HCT116 (cell line): ENCODE data around the gene FGB. TPM values are rescaled to one million over a fixed set of nuclear protein-coding genes. Genes with fewer than 3 reads are reported as not detected.

Experiments used
- ATAC-seq: fragments of 200-7000 bp; cut with Tn5 transposase; 2 replicates; pipeline ENCODE4 v1.9.1; 2020; ENCODE audit warnings: mild to moderate bottlenecking, moderate library complexity
- BruUV-seq: library from RNA; stranded (reverse); fragments of 400-500 nt; replicated peaks from 2 replicates; lab custom pipeline; 2021; lab: Mats Ljungman, UMichigan
- CTCF ChIA-PET: fragments of 300-600 bp; sonication (Branson Sonifier 250); formaldehyde crosslinking; loops from one replicate; lab custom pipeline; 2021; ENCODE audit warnings: antibody characterized with exemption; lab: Charles Lee
- POLR2A ChIA-PET: fragments of 300-600, 350-600 bp; sonication (Branson Sonifier 250); formaldehyde crosslinking; loops from one replicate; lab custom pipeline; 2021; ENCODE audit warnings: antibody characterized with exemption; lab: Charles Lee
- RAD21 ChIA-PET, 2 experiments: fragments of 300-600 bp; sonication (Branson Sonifier 250); formaldehyde crosslinking; loops; one replicate each; lab custom pipeline; 2023; ENCODE audit warnings: low total read pairs in 2 of 2; ENCODE audit not compliant: uncharacterized antibody in 2 of 2, unreplicated experiment in 2 of 2, low non-redundant PET in 1 of 2; lab: Charles Lee
- DNase-seq: peaks from one replicate; pipeline ENCODE4 v3.0.0-alpha.2; 2010; ENCODE audit warnings: low read depth, low spot score
- H2AFZ ChIP-seq: fragments of 200-600 bp; shearing (Covaris generic), sonication (generic); 2 replicates; pipeline ENCODE4 v1.6.1; 2017; ENCODE audit warnings: low read depth, mixed run types, mixed read lengths, antibody characterized with exemption, low read length; ENCODE audit not compliant: poor library complexity, severe bottlenecking
- H3K27ac ChIP-seq: 2 replicates; pipeline ENCODE4 v1.5.1; 2012; ENCODE audit warnings: low read depth, low read length
- H3K27me3 ChIP-seq: fragments of 200-600 bp; sonication (generic); 2 replicates; pipeline ENCODE4 v1.6.1; 2016; ENCODE audit warnings: mixed run types, low read length, mixed read lengths; ENCODE audit not compliant: insufficient read depth
- H3K36me3 ChIP-seq, 2 experiments: fragments of 200-500 bp in 1 of 2; fragments of 200-600 bp in 1 of 2; sonication (Bioruptor generic) in 1 of 2; sonication (generic) in 1 of 2; 2 replicates each; pipeline versions ENCODE4 v1.5.1 to v1.6.1; 2014 to 2016; ENCODE audit warnings: low read length in 2 of 2, inconsistent platforms in 1 of 2, mixed read lengths in 1 of 2, mixed run types in 1 of 2; ENCODE audit not compliant: insufficient read depth in 2 of 2, control insufficient read depth in 1 of 2
- H3K4me1 ChIP-seq, 2 experiments: fragments of 200-600 bp in 1 of 2; sonication (generic) in 1 of 2; 2 replicates each; pipeline versions ENCODE4 v1.5.1 to v1.6.1; 2012 to 2017; ENCODE audit warnings: low read length in 2 of 2, inconsistent platforms in 1 of 2, mild to moderate bottlenecking in 1 of 2, mixed read lengths in 1 of 2, mixed run types in 1 of 2, moderate library complexity in 1 of 2; ENCODE audit not compliant: insufficient read depth in 2 of 2, control insufficient read depth in 1 of 2
- H3K4me2 ChIP-seq: fragments of 200-600 bp; sonication (generic); 2 replicates; pipeline ENCODE4 v1.6.1; 2017; ENCODE audit warnings: mixed run types, low read length, mixed read lengths
- H3K4me3 ChIP-seq, 2 experiments: fragments of 200-600 bp in 1 of 2; sonication (generic) in 1 of 2; replicated peaks in 1 of 2; 2 replicates each; pipeline ENCODE4 v1.5.1; 2011 to 2016; ENCODE audit warnings: low read length in 2 of 2, control low read depth in 1 of 2, low read depth in 1 of 2, mild to moderate bottlenecking in 1 of 2, mixed read lengths in 1 of 2, mixed run types in 1 of 2
- H3K79me2 ChIP-seq: fragments of 200-600 bp; sonication (generic); 2 replicates; pipeline ENCODE4 v1.6.1; 2017; ENCODE audit warnings: mild to moderate bottlenecking, mixed run types, low read length, moderate library complexity, mixed read lengths; ENCODE audit not compliant: insufficient read depth
- H3K9ac ChIP-seq: fragments of 200-600 bp; sonication (generic); 2 replicates; pipeline ENCODE4 v1.6.1; 2016; ENCODE audit warnings: low read length, mixed read lengths
- H3K9me2 ChIP-seq: fragments of 200-600 bp; sonication (generic), shearing (Covaris generic); 2 replicates; pipeline ENCODE4 v1.6.1; 2017; ENCODE audit warnings: mixed run types, mild to moderate bottlenecking, moderate library complexity; ENCODE audit not compliant: insufficient read depth
- H3K9me3 ChIP-seq, 2 experiments: fragments of 200-500 bp in 1 of 2; fragments of 200-600 bp in 1 of 2; sonication (Bioruptor generic) in 1 of 2; sonication (generic) in 1 of 2; 2 replicates each; pipeline ENCODE4 v1.6.1; 2014 to 2017; ENCODE audit warnings: low read length in 2 of 2, mixed read lengths in 2 of 2, inconsistent platforms in 1 of 2, low read depth in 1 of 2, mild to moderate bottlenecking in 1 of 2, mixed run types in 1 of 2, moderate library complexity in 1 of 2; ENCODE audit not compliant: control insufficient read depth in 1 of 2, insufficient read depth in 1 of 2
- H4K20me1 ChIP-seq: fragments of 200-600 bp; sonication (generic), shearing (Covaris generic); 2 replicates; pipeline ENCODE4 v1.6.1; 2017; ENCODE audit warnings: mixed run types, mild to moderate bottlenecking, moderate library complexity; ENCODE audit not compliant: insufficient read depth
- CTCF ChIP-seq, 3 experiments: fragments of 200-600 bp in 1 of 3; sonication (generic) in 1 of 3; IDR thresholded peaks in 2 of 3; conservative IDR thresholded peaks in 1 of 3; 2 replicates each; pipeline ENCODE4 v1.5.1; 2012 to 2017; ENCODE audit warnings: low read depth in 2 of 3, low read length in 2 of 3, antibody characterized with exemption in 1 of 3, borderline replicate concordance in 1 of 3, control low read depth in 1 of 3, mild to moderate bottlenecking in 1 of 3, mixed read lengths in 1 of 3, mixed run types in 1 of 3, moderate library complexity in 1 of 3; ENCODE audit not compliant: insufficient read depth in 1 of 3
- EGR1 ChIP-seq: IDR thresholded peaks from 2 replicates; pipeline ENCODE4 v1.6.1; 2012; ENCODE audit warnings: low read depth
- FOSL1 ChIP-seq: IDR thresholded peaks from 2 replicates; pipeline ENCODE4 v1.6.1; 2012; ENCODE audit warnings: low read depth
- JUND ChIP-seq: IDR thresholded peaks from 2 replicates; pipeline ENCODE4 v1.6.1; 2012
- SIN3A ChIP-seq: IDR thresholded peaks from 2 replicates; pipeline ENCODE4 v1.6.1; 2012; ENCODE audit warnings: low read depth
- SRF ChIP-seq: IDR thresholded peaks from 2 replicates; pipeline ENCODE4 v1.6.1; 2012; ENCODE audit warnings: low read depth
- YY1 ChIP-seq: IDR thresholded peaks from 2 replicates; pipeline ENCODE4 v1.6.1; 2011; ENCODE audit warnings: low read length, low read depth, moderate library complexity, mild to moderate bottlenecking; ENCODE audit not compliant: insufficient replicate concordance; ENCODE audit errors: extremely low read depth
- ZFX ChIP-seq: fragments of 450-650 bp; IDR thresholded peaks from 2 replicates; pipeline ENCODE4 v1.6.1; 2017
- intact Hi-C: fragments of 100-400 bp; cut with micrococcal nuclease; formaldehyde crosslinking; loops from 2 replicates; pipeline ENCODE4 v1.10.0; 2022
- total RNA-seq: library from RNA; stranded (reverse); gene quantifications from one replicate; pipeline ENCODE4 v1.2.1, GENCODE V29; 2021; ENCODE audit not compliant: unreplicated experiment
- TF ChIP-seq, protein P1 (sequence below): IDR thresholded peaks from 2 replicates; pipeline ENCODE4 v1.6.1; 2011; ENCODE audit warnings: mild to moderate bottlenecking, low read length, moderate library complexity; ENCODE audit not compliant: insufficient replicate concordance; ENCODE audit errors: extremely low read depth

The FGB gene
- total RNA-seq, 1 experiment from 2014 or later = 2.0 TPM

GRCh38 chr4:154534296-154534695 lies 28.5 kb upstream of the FGB start:
- H3K4me2 ChIP-seq = no peak overlapping the region
- no peak overlapping the region for H3K27ac ChIP-seq
- H3K36me3 ChIP-seq = peaks cover 11 to 25% of the 10 kb centered on the region in 2 experiments; a peak in 3 of 4 replicates
- no peaks in the 10 kb centered on the region for H3K9me3 ChIP-seq
- ChIA-PET CTCF (no interaction called here), POLR2A (no interaction called here), RAD21 (no interaction called here)
- no peaks in the 10 kb centered on the region for H3K79me2 ChIP-seq
- no peaks in the 10 kb centered on the region for H3K27me3 ChIP-seq
- TF ChIP-seq SRF (no peak), FOSL1 (no peak), SIN3A (no peak), JUND (no peak; the same call in 1 of the 2 replicates)
- TF ChIP-seq, protein P1, sequence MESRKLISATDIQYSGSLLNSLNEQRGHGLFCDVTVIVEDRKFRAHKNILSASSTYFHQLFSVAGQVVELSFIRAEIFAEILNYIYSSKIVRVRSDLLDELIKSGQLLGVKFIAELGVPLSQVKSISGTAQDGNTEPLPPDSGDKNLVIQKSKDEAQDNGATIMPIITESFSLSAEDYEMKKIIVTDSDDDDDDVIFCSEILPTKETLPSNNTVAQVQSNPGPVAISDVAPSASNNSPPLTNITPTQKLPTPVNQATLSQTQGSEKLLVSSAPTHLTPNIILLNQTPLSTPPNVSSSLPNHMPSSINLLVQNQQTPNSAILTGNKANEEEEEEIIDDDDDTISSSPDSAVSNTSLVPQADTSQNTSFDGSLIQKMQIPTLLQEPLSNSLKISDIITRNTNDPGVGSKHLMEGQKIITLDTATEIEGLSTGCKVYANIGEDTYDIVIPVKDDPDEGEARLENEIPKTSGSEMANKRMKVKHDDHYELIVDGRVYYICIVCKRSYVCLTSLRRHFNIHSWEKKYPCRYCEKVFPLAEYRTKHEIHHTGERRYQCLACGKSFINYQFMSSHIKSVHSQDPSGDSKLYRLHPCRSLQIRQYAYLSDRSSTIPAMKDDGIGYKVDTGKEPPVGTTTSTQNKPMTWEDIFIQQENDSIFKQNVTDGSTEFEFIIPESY = no peak
- H4K20me1 ChIP-seq = no peaks in the 10 kb centered on the region
- no peak overlapping the region for H3K9ac ChIP-seq
- ATAC-seq (no peak), DNase-seq (no peak)
- no peak overlapping the region for H3K4me3 ChIP-seq
- no TSS peak for BruUV-seq
- H3K9me2 ChIP-seq = no peaks in the 10 kb centered on the region
- 0 out of 4 replicates have a peak, but pooled peaks cover 0 to 3% of the 10 kb centered on the region in 2 experiments for H3K4me1 ChIP-seq
- intact Hi-C loops = no loop called here
- no peak overlapping the region for H2AFZ ChIP-seq

GRCh38 chr4:154542271-154542879 lies 20.4 kb upstream of the FGB start:
- no peaks in the 10 kb centered on the region for H3K9me2 ChIP-seq
- ChIA-PET RAD21 (no interaction called here), CTCF (no interaction called here), POLR2A (no interaction called here)
- no TSS peak for BruUV-seq
- ATAC-seq = no peak
- no peaks in the 10 kb centered on the region for H4K20me1 ChIP-seq
- H3K9ac ChIP-seq = no peak overlapping the region
- no peak overlapping the region for H3K4me2 ChIP-seq
- DNase-seq = no peak
- H3K9me3 ChIP-seq = no peaks in the 10 kb centered on the region
- H3K4me1 ChIP-seq = no peaks in the 10 kb centered on the region
- no peak overlapping the region for H3K4me3 ChIP-seq
- no peaks in the 10 kb centered on the region for H3K27me3 ChIP-seq
- peaks cover 17% of the 10 kb centered on the region for H3K79me2 ChIP-seq
- no peak overlapping the region for H3K27ac ChIP-seq
- peaks cover 78 to 84% of the 10 kb centered on the region in 2 experiments for H3K36me3 ChIP-seq
- H2AFZ ChIP-seq = no peak overlapping the region
- intact Hi-C loops = no loop called here
- TF ChIP-seq EGR1 (no peak), ZFX (no peak), YY1 (no peak), CTCF (IDR thresholded peaks at IDR 0.05 in 2 of 3, conservative IDR thresholded peaks at IDR 0.05 in 1 of 3; ENCODE audit: borderline replicate concordance in 1 of 3, insufficient read depth in 1 of 3, low read depth in 2 of 3, low read length in 2 of 3) (no peak)
- TF ChIP-seq, protein P1 = no peak
